ENCODE data around the gene SPEG. TPM values are rescaled to one million over a fixed set of nuclear protein-coding genes. Genes with fewer than 3 reads are reported as not detected.

The SPEG gene
- polyA plus RNA-seq, 1 donor (not counting 4 experiments of a cell fraction or from before 2014, with no cell fraction given): 18.8 TPM

DNA sequence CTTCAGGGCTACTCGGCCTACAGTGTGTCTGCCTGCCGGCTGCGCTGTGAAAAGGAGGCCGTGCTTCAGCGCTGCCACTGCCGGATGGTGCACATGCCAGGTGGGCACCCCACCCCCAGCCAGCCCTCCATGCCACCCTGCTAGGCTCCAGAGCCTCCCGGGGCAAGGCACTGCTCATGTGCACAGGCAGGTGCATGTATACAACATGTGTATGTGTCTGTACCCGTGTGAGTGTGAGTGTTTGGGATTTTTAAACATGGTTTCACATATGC lies 97.7 kb downstream of the SPEG start:
- Histone ChIP-seq H3K9ac (ENCODE audit: control insufficient read depth, extremely low read depth, insufficient read depth, low read length) (no peak overlapping the region), H3K4me1 (ENCODE audit: control insufficient read depth, extremely low read depth, insufficient read depth, low read length) (peaks cover 2% of the 10 kb centered on the region), H3K27me3 (ENCODE audit: control insufficient read depth, extremely low read depth, insufficient read depth, low read length) (peaks cover 30% of the 10 kb centered on the region), H3K4me3 (ENCODE audit: control insufficient read depth in 2 of 3, extremely low read depth in 1 of 3, insufficient read depth in 2 of 3, low read depth in 1 of 3, low read length in 3 of 3) (no peak overlapping the region), H3K79me2 (ENCODE audit: control insufficient read depth, insufficient read depth, low read length) (no peaks in the 10 kb centered on the region), H3K9me1 (ENCODE audit: control insufficient read depth, extremely low read depth, insufficient read depth, low read length) (no peaks in the 10 kb centered on the region), H3K9me3 (ENCODE audit: control insufficient read depth, low read depth, low read length) (no peaks in the 10 kb centered on the region), H2AFZ (ENCODE audit: control insufficient read depth, low read length) (no peak overlapping the region), H3K4me2 (ENCODE audit: control insufficient read depth, extremely low read depth, insufficient read depth, low read depth, low read length) (no peak overlapping the region), H4K20me1 (ENCODE audit: control insufficient read depth, extremely low read depth, insufficient read depth, low read length) (no peaks in the 10 kb centered on the region), H3K36me3 (ENCODE audit: control insufficient read depth in 2 of 2, extremely low read depth in 1 of 2, insufficient read depth in 2 of 2, low read length in 2 of 2) (no peaks in the 10 kb centered on the region), H3K27ac (ENCODE audit: control insufficient read depth, insufficient read depth, low read length) (no peak overlapping the region)
- FAIRE-seq (no peak), DNase-seq (ENCODE audit: low read depth, low spot score) (no peak)
- TF ChIP-seq, protein P1, sequence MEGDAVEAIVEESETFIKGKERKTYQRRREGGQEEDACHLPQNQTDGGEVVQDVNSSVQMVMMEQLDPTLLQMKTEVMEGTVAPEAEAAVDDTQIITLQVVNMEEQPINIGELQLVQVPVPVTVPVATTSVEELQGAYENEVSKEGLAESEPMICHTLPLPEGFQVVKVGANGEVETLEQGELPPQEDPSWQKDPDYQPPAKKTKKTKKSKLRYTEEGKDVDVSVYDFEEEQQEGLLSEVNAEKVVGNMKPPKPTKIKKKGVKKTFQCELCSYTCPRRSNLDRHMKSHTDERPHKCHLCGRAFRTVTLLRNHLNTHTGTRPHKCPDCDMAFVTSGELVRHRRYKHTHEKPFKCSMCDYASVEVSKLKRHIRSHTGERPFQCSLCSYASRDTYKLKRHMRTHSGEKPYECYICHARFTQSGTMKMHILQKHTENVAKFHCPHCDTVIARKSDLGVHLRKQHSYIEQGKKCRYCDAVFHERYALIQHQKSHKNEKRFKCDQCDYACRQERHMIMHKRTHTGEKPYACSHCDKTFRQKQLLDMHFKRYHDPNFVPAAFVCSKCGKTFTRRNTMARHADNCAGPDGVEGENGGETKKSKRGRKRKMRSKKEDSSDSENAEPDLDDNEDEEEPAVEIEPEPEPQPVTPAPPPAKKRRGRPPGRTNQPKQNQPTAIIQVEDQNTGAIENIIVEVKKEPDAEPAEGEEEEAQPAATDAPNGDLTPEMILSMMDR (optimal IDR thresholded peaks at IDR 0.05 in 1 of 3, IDR thresholded peaks at IDR 0.05 in 1 of 3, conservative IDR thresholded peaks at IDR 0.05 in 1 of 3; ENCODE audit: extremely low read depth in 1 of 3, insufficient read depth in 2 of 3, low read length in 3 of 3): no peak
- TF ChIP-seq EZH2 (IDR thresholded peaks at IDR 0.05; ENCODE audit: low read length): no peak
- dilution Hi-C loops (cut with MboI; ENCODE audit: extremely low pct_ligation_motif_present, low sequenced_read_pairs): no loop called here

DNA sequence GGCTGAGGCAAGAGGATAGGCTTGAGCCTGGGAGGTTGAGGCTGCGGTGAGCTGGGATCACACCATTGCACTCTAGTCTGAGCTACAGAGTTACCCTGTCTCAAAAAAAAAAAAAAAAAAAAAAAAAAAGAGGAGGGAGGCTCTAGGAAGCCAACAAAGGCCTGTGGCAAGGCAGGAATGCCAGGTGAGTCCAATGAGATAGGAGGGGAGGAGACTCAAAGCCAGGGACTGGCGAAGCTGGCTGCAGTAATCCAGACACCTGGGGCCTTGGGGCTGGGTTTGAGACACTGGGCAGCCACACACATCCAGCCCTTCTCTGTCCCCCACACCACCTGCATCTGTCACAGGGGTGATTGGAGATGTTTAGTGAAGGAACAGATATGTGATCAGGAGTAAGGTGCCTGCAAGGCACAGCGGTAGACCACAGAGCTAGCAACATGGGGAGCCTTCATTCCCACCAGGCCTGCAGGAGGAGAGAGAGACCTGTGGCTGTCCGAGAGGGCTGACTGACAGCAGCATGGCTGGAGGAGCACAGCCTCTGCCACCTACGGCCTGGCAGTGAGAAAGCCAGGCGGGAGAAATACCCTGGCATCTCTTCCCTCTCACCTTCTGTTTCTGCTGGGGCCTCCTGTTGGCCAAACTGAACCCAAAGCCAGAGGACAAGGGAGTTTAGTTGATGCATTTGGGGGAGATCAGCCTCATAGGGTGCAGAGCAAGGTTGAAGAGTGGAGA lies 99.5 kb downstream of the SPEG start:
- H3K4me2 ChIP-seq (ENCODE audit: control insufficient read depth, extremely low read depth, insufficient read depth, low read depth, low read length): no peak overlapping the region
- H3K27ac ChIP-seq (ENCODE audit: control insufficient read depth, insufficient read depth, low read length): no peak overlapping the region
- DNase-seq (ENCODE audit: low read depth, low spot score) (no peak), FAIRE-seq (no peak)
- peaks cover 2% of the 10 kb centered on the region for H3K79me2 ChIP-seq (ENCODE audit: control insufficient read depth, insufficient read depth, low read length)
- H3K9me3 ChIP-seq (ENCODE audit: control insufficient read depth, low read depth, low read length): no peaks in the 10 kb centered on the region
- no peak for TF ChIP-seq EZH2 (IDR thresholded peaks at IDR 0.05; ENCODE audit: low read length)
- TF ChIP-seq, protein P1 (optimal IDR thresholded peaks at IDR 0.05 in 1 of 3, IDR thresholded peaks at IDR 0.05 in 1 of 3, conservative IDR thresholded peaks at IDR 0.05 in 1 of 3; ENCODE audit: extremely low read depth in 1 of 3, insufficient read depth in 2 of 3, low read length in 3 of 3): no peak
- H4K20me1 ChIP-seq (ENCODE audit: control insufficient read depth, extremely low read depth, insufficient read depth, low read length): peaks cover 3% of the 10 kb centered on the region
- H3K4me3 ChIP-seq (ENCODE audit: control insufficient read depth in 2 of 3, extremely low read depth in 1 of 3, insufficient read depth in 2 of 3, low read depth in 1 of 3, low read length in 3 of 3): no peak overlapping the region
- H2AFZ ChIP-seq (ENCODE audit: control insufficient read depth, low read length): no peak overlapping the region
- peaks cover 4 to 5% of the 10 kb centered on the region in 2 experiments for H3K36me3 ChIP-seq (ENCODE audit: control insufficient read depth in 2 of 2, extremely low read depth in 1 of 2, insufficient read depth in 2 of 2, low read length in 2 of 2)
- peaks cover 17% of the 10 kb centered on the region for H3K27me3 ChIP-seq (ENCODE audit: control insufficient read depth, extremely low read depth, insufficient read depth, low read length)
- H3K9ac ChIP-seq (ENCODE audit: control insufficient read depth, extremely low read depth, insufficient read depth, low read length): no peak overlapping the region
- peaks cover 10% of the 10 kb centered on the region for H3K4me1 ChIP-seq (ENCODE audit: control insufficient read depth, extremely low read depth, insufficient read depth, low read length)
- dilution Hi-C loops (cut with MboI; ENCODE audit: extremely low pct_ligation_motif_present, low sequenced_read_pairs): no loop called here
- no peaks in the 10 kb centered on the region for H3K9me1 ChIP-seq (ENCODE audit: control insufficient read depth, extremely low read depth, insufficient read depth, low read length)
